ENCODE results near the gene PDCD4. TPM values are rescaled to one million over a fixed set of nuclear protein-coding genes. Genes with fewer than 3 reads are reported as not detected.

The PDCD4 gene
- total RNA-seq, 4 donors from 2014 or later = 131 to 202 (median 172) TPM

GRCh38 chr10:110843796-110844616, 27.7 kb upstream of the PDCD4 start:
- TF ChIP-seq CTCF (IDR thresholded peaks at IDR 0.05; ENCODE audit: low read depth) = no peak

GRCh38 chr10:110844617-110844881, 27.2 kb upstream of the PDCD4 start:
- TF ChIP-seq CTCF (IDR thresholded peaks at IDR 0.05; ENCODE audit: low read depth) = no peak

- TF ChIP-seq CTCF (IDR thresholded peaks at IDR 0.05; ENCODE audit: low read depth) = no peak
Measured at GRCh38 chr10:110845192-110845755, 26.5 kb upstream of the PDCD4 start.

GRCh38 chr10:110845756-110846620, 25.7 kb upstream of the PDCD4 start:
- no peak for TF ChIP-seq CTCF (IDR thresholded peaks at IDR 0.05; ENCODE audit: low read depth)

- no peak for TF ChIP-seq CTCF (IDR thresholded peaks at IDR 0.05; ENCODE audit: low read depth)
Measured at GRCh38 chr10:110847374-110847773, 24.4 kb upstream of the PDCD4 start.

GRCh38 chr10:110848106-110848505, 23.6 kb upstream of the PDCD4 start:
- TF ChIP-seq CTCF (IDR thresholded peaks at IDR 0.05; ENCODE audit: low read depth) = no peak

GRCh38 chr10:110850099-110850498, 21.6 kb upstream of the PDCD4 start:
- TF ChIP-seq CTCF (IDR thresholded peaks at IDR 0.05; ENCODE audit: low read depth) = no peak

All from subcutaneous adipose tissue (tissue), 4 donors.